Measurements from ENCODE around the gene BIVM.

Gene BIVM

DNA sequence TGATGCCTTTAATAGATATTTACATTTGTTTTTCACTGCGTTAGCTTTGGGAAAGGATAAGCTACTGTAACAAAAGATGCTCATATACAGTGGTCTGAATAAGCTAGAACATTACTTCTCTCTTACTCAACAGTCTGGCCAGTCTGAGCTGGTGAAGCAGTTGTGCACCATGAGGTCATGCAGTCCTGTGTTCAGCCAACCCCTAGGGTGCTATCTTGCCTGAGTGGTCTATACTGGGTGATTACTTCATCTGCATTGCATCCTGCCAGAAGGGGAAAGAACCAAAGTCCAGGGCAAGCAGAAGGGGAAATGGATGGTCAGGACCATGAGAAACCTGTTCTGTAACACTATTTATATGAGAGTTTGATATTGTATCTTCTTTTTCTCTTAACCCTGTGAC is 78.4 kb downstream of the BIVM start:
- TF ChIP-seq SNAI2 (CRISPR knock-in tag; IDR thresholded peaks at IDR 0.05) (no peak), ESRRG (CRISPR knock-in tag; IDR thresholded peaks at IDR 0.05) (no peak), PPARA (CRISPR knock-in tag; IDR thresholded peaks at IDR 0.05; ENCODE audit: borderline replicate concordance) (no peak), ZFP3 (CRISPR knock-in tag; IDR thresholded peaks at IDR 0.05) (no peak), TCF4 (CRISPR knock-in tag; IDR thresholded peaks at IDR 0.05; ENCODE audit: borderline replicate concordance) (no peak), ZNF8 (CRISPR knock-in tag; IDR thresholded peaks at IDR 0.05) (no peak), RARB (CRISPR knock-in tag; IDR thresholded peaks at IDR 0.05) (no peak)
- TF ChIP-seq, protein P1, sequence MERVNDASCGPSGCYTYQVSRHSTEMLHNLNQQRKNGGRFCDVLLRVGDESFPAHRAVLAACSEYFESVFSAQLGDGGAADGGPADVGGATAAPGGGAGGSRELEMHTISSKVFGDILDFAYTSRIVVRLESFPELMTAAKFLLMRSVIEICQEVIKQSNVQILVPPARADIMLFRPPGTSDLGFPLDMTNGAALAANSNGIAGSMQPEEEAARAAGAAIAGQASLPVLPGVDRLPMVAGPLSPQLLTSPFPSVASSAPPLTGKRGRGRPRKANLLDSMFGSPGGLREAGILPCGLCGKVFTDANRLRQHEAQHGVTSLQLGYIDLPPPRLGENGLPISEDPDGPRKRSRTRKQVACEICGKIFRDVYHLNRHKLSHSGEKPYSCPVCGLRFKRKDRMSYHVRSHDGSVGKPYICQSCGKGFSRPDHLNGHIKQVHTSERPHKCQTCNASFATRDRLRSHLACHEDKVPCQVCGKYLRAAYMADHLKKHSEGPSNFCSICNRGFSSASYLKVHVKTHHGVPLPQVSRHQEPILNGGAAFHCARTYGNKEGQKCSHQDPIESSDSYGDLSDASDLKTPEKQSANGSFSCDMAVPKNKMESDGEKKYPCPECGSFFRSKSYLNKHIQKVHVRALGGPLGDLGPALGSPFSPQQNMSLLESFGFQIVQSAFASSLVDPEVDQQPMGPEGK (CRISPR knock-in tag; IDR thresholded peaks at IDR 0.05; ENCODE audit: borderline replicate concordance), result no peak
- TF ChIP-seq, protein P2, sequence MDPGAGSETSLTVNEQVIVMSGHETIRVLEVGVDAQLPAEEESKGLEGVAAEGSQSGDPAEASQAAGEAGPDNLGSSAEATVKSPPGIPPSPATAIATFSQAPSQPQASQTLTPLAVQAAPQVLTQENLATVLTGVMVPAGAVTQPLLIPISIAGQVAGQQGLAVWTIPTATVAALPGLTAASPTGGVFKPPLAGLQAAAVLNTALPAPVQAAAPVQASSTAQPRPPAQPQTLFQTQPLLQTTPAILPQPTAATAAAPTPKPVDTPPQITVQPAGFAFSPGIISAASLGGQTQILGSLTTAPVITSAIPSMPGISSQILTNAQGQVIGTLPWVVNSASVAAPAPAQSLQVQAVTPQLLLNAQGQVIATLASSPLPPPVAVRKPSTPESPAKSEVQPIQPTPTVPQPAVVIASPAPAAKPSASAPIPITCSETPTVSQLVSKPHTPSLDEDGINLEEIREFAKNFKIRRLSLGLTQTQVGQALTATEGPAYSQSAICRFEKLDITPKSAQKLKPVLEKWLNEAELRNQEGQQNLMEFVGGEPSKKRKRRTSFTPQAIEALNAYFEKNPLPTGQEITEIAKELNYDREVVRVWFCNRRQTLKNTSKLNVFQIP (CRISPR knock-in tag; IDR thresholded peaks at IDR 0.05; ENCODE audit: borderline replicate concordance, low read depth), result no peak
- ATAC-seq, result no peak

DNA sequence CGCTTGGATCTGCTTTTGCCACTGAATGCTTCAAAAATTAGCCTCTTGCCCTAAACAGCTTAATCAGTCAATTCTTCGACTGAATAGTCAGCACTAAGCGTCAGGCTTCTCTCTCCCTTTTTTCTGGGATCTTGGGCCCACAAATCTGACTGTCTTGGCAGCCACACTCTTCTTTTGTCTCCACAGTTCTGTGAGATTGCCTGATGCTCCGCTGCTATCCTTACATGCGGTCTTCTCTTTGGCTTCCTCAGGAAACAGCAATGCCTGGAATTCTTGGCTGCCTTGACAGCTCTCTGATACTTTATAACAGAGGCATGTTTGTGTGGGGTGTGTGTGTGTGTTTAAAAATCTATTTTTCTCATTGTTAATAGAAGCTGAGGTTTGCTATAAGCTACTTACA is 79.6 kb downstream of the BIVM start:
- no peak for TF ChIP-seq TCF4 (CRISPR knock-in tag; IDR thresholded peaks at IDR 0.05; ENCODE audit: borderline replicate concordance)
- ATAC-seq, result no peak

DNA sequence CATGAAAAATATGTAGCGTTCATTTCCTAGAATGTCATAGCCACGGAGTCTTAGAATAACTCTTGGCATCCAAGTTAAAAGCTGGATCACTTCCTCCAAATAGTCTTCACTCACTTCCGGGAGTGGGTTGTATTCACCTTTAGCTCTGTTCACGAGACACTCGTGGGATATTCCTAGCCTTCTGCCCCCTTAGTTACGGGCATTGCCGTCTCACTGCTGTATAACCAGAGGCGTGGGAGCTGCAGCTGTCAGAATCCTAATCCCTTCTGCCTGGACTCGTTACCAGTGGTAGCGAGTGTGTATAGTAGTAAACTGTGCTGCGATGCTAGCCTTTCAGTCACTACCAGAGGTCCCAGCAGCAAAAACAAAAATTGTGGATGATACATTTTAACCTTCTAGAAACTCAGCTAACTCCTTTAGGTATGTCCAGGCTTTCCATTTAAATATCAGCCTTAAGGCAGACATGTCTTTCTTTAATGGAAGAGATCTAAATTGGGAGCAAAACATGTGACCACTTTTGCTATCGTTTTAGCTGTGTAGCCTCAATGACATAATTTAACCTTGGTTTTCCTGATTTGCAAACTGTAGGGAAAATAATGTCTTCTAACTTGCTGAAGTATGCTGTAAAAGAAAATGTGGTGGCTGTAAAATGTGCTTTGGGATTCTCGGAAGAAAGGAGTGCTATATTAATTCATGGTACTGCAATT is 81.0 kb downstream of the BIVM start:
- no peak for ATAC-seq
- TF ChIP-seq ZNF8 (CRISPR knock-in tag; IDR thresholded peaks at IDR 0.05) (no peak), TCF4 (CRISPR knock-in tag; IDR thresholded peaks at IDR 0.05; ENCODE audit: borderline replicate concordance) (no peak), TOX (CRISPR knock-in tag; IDR thresholded peaks at IDR 0.05; ENCODE audit: borderline replicate concordance) (no peak), ZNF565 (CRISPR knock-in tag; conservative IDR thresholded peaks at IDR 0.05; ENCODE audit: low read depth) (no peak), ZNF70 (CRISPR knock-in tag; IDR thresholded peaks at IDR 0.05) (no peak), ZC3H10 (CRISPR knock-in tag; IDR thresholded peaks at IDR 0.05) (no peak), ZFP30 (CRISPR knock-in tag; IDR thresholded peaks at IDR 0.05) (no peak), ESRRG (CRISPR knock-in tag; IDR thresholded peaks at IDR 0.05) (no peak), PPARA (CRISPR knock-in tag; IDR thresholded peaks at IDR 0.05; ENCODE audit: borderline replicate concordance) (no peak)
- TF ChIP-seq, protein P1 (CRISPR knock-in tag; IDR thresholded peaks at IDR 0.05; ENCODE audit: borderline replicate concordance), result no peak
- TF ChIP-seq, protein P3, sequence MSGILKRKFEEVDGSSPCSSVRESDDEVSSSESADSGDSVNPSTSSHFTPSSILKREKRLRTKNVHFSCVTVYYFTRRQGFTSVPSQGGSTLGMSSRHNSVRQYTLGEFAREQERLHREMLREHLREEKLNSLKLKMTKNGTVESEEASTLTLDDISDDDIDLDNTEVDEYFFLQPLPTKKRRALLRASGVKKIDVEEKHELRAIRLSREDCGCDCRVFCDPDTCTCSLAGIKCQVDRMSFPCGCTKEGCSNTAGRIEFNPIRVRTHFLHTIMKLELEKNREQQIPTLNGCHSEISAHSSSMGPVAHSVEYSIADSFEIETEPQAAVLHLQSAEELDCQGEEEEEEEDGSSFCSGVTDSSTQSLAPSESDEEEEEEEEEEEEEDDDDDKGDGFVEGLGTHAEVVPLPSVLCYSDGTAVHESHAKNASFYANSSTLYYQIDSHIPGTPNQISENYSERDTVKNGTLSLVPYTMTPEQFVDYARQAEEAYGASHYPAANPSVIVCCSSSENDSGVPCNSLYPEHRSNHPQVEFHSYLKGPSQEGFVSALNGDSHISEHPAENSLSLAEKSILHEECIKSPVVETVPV (CRISPR knock-in tag; IDR thresholded peaks at IDR 0.05), result no peak
- TF ChIP-seq, protein P2 (CRISPR knock-in tag; IDR thresholded peaks at IDR 0.05; ENCODE audit: borderline replicate concordance, low read depth), result no peak
- TF ChIP-seq, protein P4, sequence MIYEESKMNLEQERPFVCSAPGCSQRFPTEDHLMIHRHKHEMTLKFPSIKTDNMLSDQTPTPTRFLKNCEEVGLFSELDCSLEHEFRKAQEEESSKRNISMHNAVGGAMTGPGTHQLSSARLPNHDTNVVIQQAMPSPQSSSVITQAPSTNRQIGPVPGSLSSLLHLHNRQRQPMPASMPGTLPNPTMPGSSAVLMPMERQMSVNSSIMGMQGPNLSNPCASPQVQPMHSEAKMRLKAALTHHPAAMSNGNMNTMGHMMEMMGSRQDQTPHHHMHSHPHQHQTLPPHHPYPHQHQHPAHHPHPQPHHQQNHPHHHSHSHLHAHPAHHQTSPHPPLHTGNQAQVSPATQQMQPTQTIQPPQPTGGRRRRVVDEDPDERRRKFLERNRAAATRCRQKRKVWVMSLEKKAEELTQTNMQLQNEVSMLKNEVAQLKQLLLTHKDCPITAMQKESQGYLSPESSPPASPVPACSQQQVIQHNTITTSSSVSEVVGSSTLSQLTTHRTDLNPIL (CRISPR knock-in tag; IDR thresholded peaks at IDR 0.05; ENCODE audit: low read depth), result no peak

Measured in SK-N-SH treated with all-trans-retinoic acid at 6 μM for 48 hours (cell line).